Measurements from ENCODE around the gene CALY. TPM values are rescaled to one million over a fixed set of nuclear protein-coding genes. Genes with fewer than 3 reads are reported as not detected.

Gene CALY
- total RNA-seq, 1 donor from 2014 or later = not detected

Small RNAs within 50 kb of the gene (microRNA-seq; reads per million reads assigned to microRNA genes)
- gene MIR3944 = not detected

Other genes with a start within 250 kb of the CALY start
- gene ADGRA1, start 249.0 kb downstream of the CALY start, total RNA-seq = not detected
- not detected for gene KNDC1, start 176.7 kb downstream of the CALY start, total RNA-seq
- gene UTF1, start 106.7 kb downstream of the CALY start, total RNA-seq = not detected
- gene VENTX, start 99.0 kb downstream of the CALY start, total RNA-seq = 0.43 TPM
- gene ADAM8, start 60.0 kb downstream of the CALY start, total RNA-seq = 2.5 TPM
- 38.5 TPM for gene TUBGCP2, start 28.0 kb downstream of the CALY start, total RNA-seq
- 44.8 TPM for gene ZNF511, start 28.0 kb downstream of the CALY start, total RNA-seq
- gene PRAP1, start 10.5 kb upstream of the CALY start, total RNA-seq = not detected
- 7.4 TPM for gene FUOM, start 21.1 kb upstream of the CALY start, total RNA-seq
- gene ECHS1, start 36.5 kb upstream of the CALY start, total RNA-seq = 239 TPM
- 3.4 TPM for gene PAOX, start 42.4 kb upstream of the CALY start, total RNA-seq
- 14.7 TPM for gene MTG1, start 57.3 kb upstream of the CALY start, total RNA-seq
- not detected for gene SPRN, start 87.7 kb upstream of the CALY start, total RNA-seq
- gene SCART1, start 117.0 kb upstream of the CALY start, total RNA-seq = 0.51 TPM
- 1.00 TPM for gene CYP2E1, start 190.5 kb upstream of the CALY start, total RNA-seq
- 0.08 TPM for gene SYCE1, start 228.7 kb upstream of the CALY start, total RNA-seq